Measurements from ENCODE around the gene TDP2.
A peak's percentile ranks its signal among the peaks of the same experiment; 100 is the strongest.

Gene TDP2, protein sequence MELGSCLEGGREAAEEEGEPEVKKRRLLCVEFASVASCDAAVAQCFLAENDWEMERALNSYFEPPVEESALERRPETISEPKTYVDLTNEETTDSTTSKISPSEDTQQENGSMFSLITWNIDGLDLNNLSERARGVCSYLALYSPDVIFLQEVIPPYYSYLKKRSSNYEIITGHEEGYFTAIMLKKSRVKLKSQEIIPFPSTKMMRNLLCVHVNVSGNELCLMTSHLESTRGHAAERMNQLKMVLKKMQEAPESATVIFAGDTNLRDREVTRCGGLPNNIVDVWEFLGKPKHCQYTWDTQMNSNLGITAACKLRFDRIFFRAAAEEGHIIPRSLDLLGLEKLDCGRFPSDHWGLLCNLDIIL

DNA sequence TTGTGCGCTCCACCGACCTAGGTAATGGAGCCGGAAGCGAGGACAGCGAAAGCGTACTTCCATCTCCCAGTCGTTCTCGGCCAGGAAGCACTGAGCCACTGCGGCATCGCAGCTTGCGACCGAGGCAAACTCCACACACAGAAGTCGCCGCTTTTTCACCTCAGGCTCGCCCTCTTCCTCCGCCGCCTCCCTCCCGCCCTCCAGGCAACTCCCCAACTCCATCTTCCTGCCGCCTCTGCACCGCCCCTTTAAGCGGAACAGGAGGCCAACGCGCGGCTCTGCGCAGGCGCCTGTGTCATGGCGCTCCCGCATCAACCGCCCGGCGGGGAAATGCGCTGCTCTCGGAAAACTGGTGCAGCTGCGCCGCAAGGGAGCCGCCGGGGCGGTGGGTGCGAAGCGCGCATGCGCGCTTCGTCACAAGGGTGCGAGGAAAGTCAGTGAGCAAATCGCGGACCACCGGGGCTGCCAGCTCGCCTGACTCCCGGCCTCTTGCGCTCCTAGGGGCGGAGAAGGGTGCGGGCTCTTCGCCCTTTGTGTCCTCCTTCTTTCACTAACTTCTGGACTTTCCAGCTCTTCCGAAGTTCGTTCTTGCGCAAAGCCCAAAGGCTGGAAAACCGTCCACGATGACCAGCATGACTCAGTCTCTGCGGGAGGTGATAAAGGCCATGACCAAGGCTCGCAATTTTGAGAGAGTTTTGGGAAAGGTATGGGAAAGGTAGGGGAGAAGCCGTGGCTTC lies at the start of gene TDP2, which contains the start of gene ACOT13:
TSS of gene TDP2 (minus strand) at position 259 of the 737 bp plus-strand sequence. CDS start at position 222, 37 bp downstream.
TSS of gene ACOT13 (plus strand) at position 437 of the 737 bp plus-strand sequence. CDS start at position 624, 187 bp downstream.
- peak; percentile 98 for DNase-seq

GRCh38 chr6:24710519-24711303 lies 44.0 kb upstream of the TDP2 start:
- DNase-seq = no peak

GRCh38 chr6:24709014-24709711 lies 42.5 kb upstream of the TDP2 start:
- no peak for DNase-seq

GRCh38 chr6:24708612-24709011 lies 41.9 kb upstream of the TDP2 start:
- DNase-seq = no peak

DNA sequence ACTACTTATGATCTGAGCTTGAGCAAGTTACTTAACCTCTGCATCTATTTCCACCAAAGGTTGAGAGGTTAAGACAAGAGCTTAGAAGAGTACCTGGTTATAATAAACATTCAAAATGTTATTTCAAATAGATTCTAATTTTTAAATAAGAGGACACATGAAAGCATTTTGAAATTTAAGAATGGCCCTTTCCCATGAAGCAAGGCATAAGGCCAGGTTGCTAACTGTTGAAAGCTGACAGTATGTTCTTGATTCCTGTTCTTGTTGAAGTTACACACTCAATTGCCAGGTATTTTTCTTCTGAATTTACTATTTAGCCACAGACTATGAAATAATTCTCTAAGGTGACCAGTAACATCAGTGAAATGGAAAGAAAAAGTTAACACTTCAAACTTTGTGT lies 37.8 kb upstream of the TDP2 start:
- no peak for DNase-seq

GRCh38 chr6:24702720-24703282 lies 36.1 kb upstream of the TDP2 start:
- DNase-seq = no peak

GRCh38 chr6:24699521-24700359 lies 33.0 kb upstream of the TDP2 start:
- no peak for DNase-seq

DNA sequence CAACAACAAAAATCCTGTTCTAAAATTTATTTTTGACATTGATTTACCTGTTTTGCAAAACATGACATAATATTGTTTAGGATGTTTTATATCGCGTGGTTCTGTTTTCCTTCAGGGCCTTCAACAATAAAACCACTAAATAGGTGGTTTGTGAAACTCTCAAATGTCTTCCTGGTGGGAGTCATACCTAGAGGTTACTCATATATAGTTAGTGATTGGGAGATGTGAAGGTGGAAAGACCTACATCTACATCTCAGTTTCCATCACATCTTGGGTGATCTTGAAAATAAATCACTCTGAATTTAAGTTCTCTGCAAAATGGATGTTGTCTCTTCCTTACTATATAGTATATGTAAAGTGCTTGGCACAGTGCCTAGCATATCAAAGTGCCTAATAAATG lies 29.4 kb upstream of the TDP2 start:
- DNase-seq = no peak

- peak; percentile 67 for DNase-seq
Observed at GRCh38 chr6:24695635-24696034, 28.9 kb upstream of the TDP2 start.

DNA sequence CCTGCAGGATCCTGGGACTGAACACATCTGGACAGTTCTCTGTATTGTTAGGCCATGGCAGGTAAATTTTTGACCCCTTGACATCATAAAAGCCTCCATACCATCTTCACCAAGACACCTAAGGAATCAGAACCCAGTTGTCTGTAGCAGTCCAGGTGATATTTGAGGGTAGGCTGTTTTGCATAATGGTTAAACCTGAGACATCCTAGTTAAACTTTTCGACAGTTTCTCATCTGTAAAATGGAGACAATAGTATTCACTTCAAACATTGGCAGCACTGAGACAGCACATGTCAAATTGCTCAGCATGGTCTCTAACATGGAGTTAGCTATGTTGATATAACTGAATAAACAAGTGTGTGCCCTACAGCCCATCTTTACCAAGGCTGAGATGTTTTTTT lies 27.5 kb upstream of the TDP2 start:
- DNase-seq = no peak

- no peak for DNase-seq
Observed at GRCh38 chr6:24692848-24693592, 26.3 kb upstream of the TDP2 start.

GRCh38 chr6:24692415-24692814 lies 25.7 kb upstream of the TDP2 start:
- no peak for DNase-seq

DNA sequence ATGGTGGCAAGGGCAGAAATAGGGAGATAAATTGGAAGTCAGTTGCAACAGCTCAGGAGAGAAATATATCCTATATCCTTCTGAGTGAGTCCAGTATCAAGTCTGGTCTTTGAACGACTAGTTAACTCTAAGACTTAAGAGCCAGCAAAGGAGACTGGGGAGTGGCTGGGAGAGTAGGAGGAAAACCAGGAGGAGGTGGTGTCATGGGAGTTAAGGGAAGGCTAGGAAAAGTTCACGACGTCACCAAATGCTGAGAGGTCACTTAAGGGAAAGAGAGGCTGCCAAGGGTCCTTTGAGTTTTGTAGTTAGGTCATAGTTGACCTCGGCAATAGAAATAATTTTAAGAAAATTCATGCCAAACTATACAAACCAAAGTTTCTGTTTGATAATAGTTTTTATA lies 25.3 kb upstream of the TDP2 start:
- no peak for DNase-seq

- DNase-seq = no peak
Observed at GRCh38 chr6:24691550-24691949, 24.9 kb upstream of the TDP2 start.

DNA sequence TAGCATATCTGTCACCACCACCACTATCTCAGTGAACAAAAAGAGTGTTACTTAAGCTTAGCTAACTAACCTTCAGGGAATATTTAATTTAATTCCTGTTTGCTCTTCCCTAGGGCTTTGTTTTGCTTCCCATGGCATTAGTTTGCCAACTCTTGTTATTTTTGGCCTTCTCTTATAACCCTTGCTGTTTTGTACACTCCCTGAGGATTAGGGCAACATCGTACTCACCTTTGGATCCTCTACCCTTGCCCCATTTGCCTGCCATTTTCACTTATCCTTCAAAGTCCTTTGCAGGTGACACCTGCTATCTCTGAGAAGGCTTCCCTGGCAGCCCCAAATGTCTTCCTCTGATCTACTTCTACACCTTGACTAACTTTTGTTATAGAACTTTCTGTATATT lies 23.9 kb upstream of the TDP2 start:
- no peak for DNase-seq

GRCh38 chr6:24689964-24690363 lies 23.3 kb upstream of the TDP2 start:
- DNase-seq = no peak

DNA sequence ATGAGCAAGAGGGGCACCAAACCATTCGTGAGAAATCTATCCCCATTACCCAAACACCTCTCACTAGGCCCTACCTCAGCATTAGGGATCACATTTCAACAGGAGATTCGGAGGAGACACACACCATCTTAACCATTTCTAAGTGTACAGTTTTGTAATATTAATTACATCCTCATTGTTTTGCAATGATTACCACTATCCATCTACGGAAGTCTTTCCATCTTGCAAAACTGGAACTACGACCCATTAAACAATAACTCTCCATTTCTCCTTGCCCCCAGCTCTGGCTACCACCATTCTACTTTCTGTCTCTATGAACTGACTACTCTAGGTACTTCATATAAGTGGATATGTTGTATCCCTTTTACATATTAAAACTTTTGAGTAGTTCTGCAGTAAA lies 20.2 kb upstream of the TDP2 start:
- DNase-seq = no peak

GRCh38 chr6:24686408-24686807 lies 19.7 kb upstream of the TDP2 start:
- DNase-seq = no peak

GRCh38 chr6:24683297-24684296 lies 16.9 kb upstream of the TDP2 start:
- DNase-seq = no peak
